Tibial artery (tissue), 4 donors: Measurements from ENCODE around the gene TSHZ2.

Source experiments
- DNase-seq, 2 donors: peaks; one replicate each; pipeline ENCODE4 v3.0.0-alpha.2; 2019
- H3K27ac ChIP-seq, 2 donors: fragments of 200-600 bp; sonication (generic) in 1 of 2; 1 replicate in 1 of 2; 2 replicates in 1 of 2; pipeline ENCODE4 v1.5.1; 2018 to 2019; ENCODE audit warnings: mild to moderate bottlenecking in 1 of 2
- H3K27me3 ChIP-seq, 2 donors: fragments of 200-600 bp; sonication (generic) in 1 of 2; one replicate each; pipeline versions ENCODE4 v1.5.1 to v1.6.0; 2016 to 2019
- H3K36me3 ChIP-seq, 3 donors: fragments of 200-600 bp; sonication (generic) in 2 of 3; one replicate each; pipeline ENCODE4 v1.5.1; 2016 to 2019; ENCODE audit warnings: mild to moderate bottlenecking in 2 of 3
- H3K4me1 ChIP-seq, 4 donors: fragments of 200-600 bp; sonication (generic) in 2 of 4; 1 replicate in 3 of 4; 2 replicates in 1 of 4; pipeline ENCODE4 v1.5.1; 2016 to 2019
- H3K4me3 ChIP-seq, 2 donors: fragments of 200-600 bp; sonication (generic) in 1 of 2; 1 replicate in 1 of 2; 2 replicates in 1 of 2; pipeline ENCODE4 v1.5.1; 2018 to 2019; ENCODE audit warnings: mild to moderate bottlenecking in 2 of 2
- H3K9me3 ChIP-seq, 3 donors: fragments of 200-600 bp; sonication (generic) in 1 of 3; one replicate each; pipeline ENCODE4 v1.5.1; 2016 to 2019
- CTCF ChIP-seq, 2 experiments: fragments of 200-600 bp in 1 of 2; fragments of 450-650 bp in 1 of 2; IDR thresholded peaks; one replicate each; pipeline ENCODE4 v1.5.1; 2017 to 2019; ENCODE audit warnings: antibody characterized with exemption in 2 of 2, mild to moderate bottlenecking in 1 of 2, moderate library complexity in 1 of 2
- intact Hi-C: fragments of 100-400 bp; cut with DNase I; formaldehyde crosslinking; loops from one replicate; pipeline ENCODE4 v1.15.0; 2023; ENCODE audit warnings: low total_unique reads

The TSHZ2 gene

GRCh38 chr20:53260168-53260567 is 288.0 kb downstream of the TSHZ2 start:
- intact Hi-C loops, result no loop called here
- H3K9me3 ChIP-seq, result no peaks in the 10 kb centered on the region
- no peaks in the 10 kb centered on the region for H3K27me3 ChIP-seq
- H3K4me1 ChIP-seq, result no peaks in the 10 kb centered on the region
- H3K36me3 ChIP-seq, result peaks cover 0 to 4% (median 0%) of the 10 kb centered on the region in 3 donors
- H3K27ac ChIP-seq, result no peak overlapping the region
- no peak for DNase-seq
- no peak for TF ChIP-seq CTCF (IDR thresholded peaks at IDR 0.05)
- H3K4me3 ChIP-seq, result no peak overlapping the region

GRCh38 chr20:53260591-53260990 is 288.4 kb downstream of the TSHZ2 start:
- no peaks in the 10 kb centered on the region for H3K9me3 ChIP-seq
- no peak overlapping the region for H3K4me3 ChIP-seq
- no peaks in the 10 kb centered on the region for H3K4me1 ChIP-seq
- H3K36me3 ChIP-seq, result no peaks in the 10 kb centered on the region
- TF ChIP-seq CTCF (IDR thresholded peaks at IDR 0.05), result no peak
- intact Hi-C loops, result no loop called here
- DNase-seq, result no peak
- no peaks in the 10 kb centered on the region for H3K27me3 ChIP-seq
- H3K27ac ChIP-seq, result no peak overlapping the region

- no peak for DNase-seq
- intact Hi-C loops, result no loop called here
- Histone ChIP-seq H3K4me1 (no peaks in the 10 kb centered on the region), H3K9me3 (no peaks in the 10 kb centered on the region), H3K4me3 (no peak overlapping the region), H3K27me3 (no peaks in the 10 kb centered on the region), H3K36me3 (no peaks in the 10 kb centered on the region), H3K27ac (no peak overlapping the region)
- no peak for TF ChIP-seq CTCF (IDR thresholded peaks at IDR 0.05)
Observed at GRCh38 chr20:53262365-53262764, 290.2 kb downstream of the TSHZ2 start.

GRCh38 chr20:53263554-53264438 is 291.6 kb downstream of the TSHZ2 start:
- no peaks in the 10 kb centered on the region for H3K9me3 ChIP-seq
- H3K4me3 ChIP-seq, result no peak overlapping the region
- no peaks in the 10 kb centered on the region for H3K27me3 ChIP-seq
- intact Hi-C loops, result no loop called here
- DNase-seq, result no peak
- no peaks in the 10 kb centered on the region for H3K4me1 ChIP-seq
- no peak overlapping the region for H3K27ac ChIP-seq
- no peaks in the 10 kb centered on the region for H3K36me3 ChIP-seq
- no peak for TF ChIP-seq CTCF (IDR thresholded peaks at IDR 0.05)

GRCh38 chr20:53264604-53265003 is 292.4 kb downstream of the TSHZ2 start:
- H3K27me3 ChIP-seq, result no peaks in the 10 kb centered on the region
- DNase-seq, result no peak
- no peaks in the 10 kb centered on the region for H3K9me3 ChIP-seq
- H3K4me3 ChIP-seq, result no peak overlapping the region
- intact Hi-C loops, result no loop called here
- no peaks in the 10 kb centered on the region for H3K4me1 ChIP-seq
- no peak for TF ChIP-seq CTCF (IDR thresholded peaks at IDR 0.05)
- no peaks in the 10 kb centered on the region for H3K36me3 ChIP-seq
- H3K27ac ChIP-seq, result no peak overlapping the region
